Measurements from ENCODE around the gene STXBP3.

- TF ChIP-seq, protein P1, sequence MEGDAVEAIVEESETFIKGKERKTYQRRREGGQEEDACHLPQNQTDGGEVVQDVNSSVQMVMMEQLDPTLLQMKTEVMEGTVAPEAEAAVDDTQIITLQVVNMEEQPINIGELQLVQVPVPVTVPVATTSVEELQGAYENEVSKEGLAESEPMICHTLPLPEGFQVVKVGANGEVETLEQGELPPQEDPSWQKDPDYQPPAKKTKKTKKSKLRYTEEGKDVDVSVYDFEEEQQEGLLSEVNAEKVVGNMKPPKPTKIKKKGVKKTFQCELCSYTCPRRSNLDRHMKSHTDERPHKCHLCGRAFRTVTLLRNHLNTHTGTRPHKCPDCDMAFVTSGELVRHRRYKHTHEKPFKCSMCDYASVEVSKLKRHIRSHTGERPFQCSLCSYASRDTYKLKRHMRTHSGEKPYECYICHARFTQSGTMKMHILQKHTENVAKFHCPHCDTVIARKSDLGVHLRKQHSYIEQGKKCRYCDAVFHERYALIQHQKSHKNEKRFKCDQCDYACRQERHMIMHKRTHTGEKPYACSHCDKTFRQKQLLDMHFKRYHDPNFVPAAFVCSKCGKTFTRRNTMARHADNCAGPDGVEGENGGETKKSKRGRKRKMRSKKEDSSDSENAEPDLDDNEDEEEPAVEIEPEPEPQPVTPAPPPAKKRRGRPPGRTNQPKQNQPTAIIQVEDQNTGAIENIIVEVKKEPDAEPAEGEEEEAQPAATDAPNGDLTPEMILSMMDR (IDR thresholded peaks at IDR 0.05; ENCODE audit: low read depth, low read length): no peak
- TF ChIP-seq EZH2phosphoT487 (IDR thresholded peaks at IDR 0.05; ENCODE audit: low read depth): no peak
Measured at GRCh38 chr1:108832929-108833328, 86.5 kb downstream of the STXBP3 start.

All from OCI-LY3 (cell line).